ENCODE measurements around the gene SIVA1. TPM values are rescaled to one million over a fixed set of nuclear protein-coding genes. Genes with fewer than 3 reads are reported as not detected.
A peak's percentile ranks its signal among the peaks of the same experiment; 100 is the strongest.

Gene SIVA1
- total RNA-seq, 2 donors from 2014 or later: 111 to 130 TPM

GRCh38 chr14:104794099-104794498, 41.2 kb downstream of the SIVA1 start:
- Histone ChIP-seq H3K36me3 (replicated peaks in 1 of 2; ENCODE audit: insufficient read depth in 1 of 2, low read depth in 2 of 2) (peaks cover 0 to 2% of the 10 kb centered on the region in 2 donors), H3K4me3 (peak overlapping the region; percentile 50 to 56), H3K9me3 (no peaks in the 10 kb centered on the region), H3K27me3 (no peaks in the 10 kb centered on the region), H3K4me1 (peaks cover 69% of the 10 kb centered on the region), H3K27ac (peak overlapping the region; percentile 68 to 81 (median 72))
- intact Hi-C loops (cut with DNase I): no loop called here
- WGBS, 2 donors: 13 to 20% methylated on average over 1 to 15 of the region's 15 CpGs
- no peak for TF ChIP-seq CTCF (IDR thresholded peaks at IDR 0.05)
- no peak for TF ChIP-seq POLR2A (IDR thresholded peaks at IDR 0.05)
- ATAC-seq (no peak), DNase-seq (peak; percentile 31 to 64 (median 56))

GRCh38 chr14:104794631-104794992, 41.7 kb downstream of the SIVA1 start:
- peak in 3 of 4 donors; percentile 56 to 59 (median 57) for DNase-seq
- 1 to 4% methylated on average over 16 of the region's 16 CpGs for WGBS, 2 donors
- Histone ChIP-seq H3K9me3 (no peaks in the 10 kb centered on the region), H3K4me1 (peaks cover 69% of the 10 kb centered on the region), H3K4me3 (peak overlapping the region; percentile 50 to 56), H3K36me3 (replicated peaks in 1 of 2; ENCODE audit: insufficient read depth in 1 of 2, low read depth in 2 of 2) (peaks cover 0 to 2% of the 10 kb centered on the region in 2 donors), H3K27me3 (no peaks in the 10 kb centered on the region), H3K27ac (peak overlapping the region; percentile 68 to 81 (median 72))
- intact Hi-C loops (cut with DNase I): no loop called here
- TF ChIP-seq POLR2A (IDR thresholded peaks at IDR 0.05) (no peak), CTCF (IDR thresholded peaks at IDR 0.05) (peak in 2 of 7 experiments; percentile 18 to 23)
- ATAC-seq: peak; percentile 15

- Histone ChIP-seq H3K27me3 (no peaks in the 10 kb centered on the region), H3K4me1 (peaks cover 73% of the 10 kb centered on the region), H3K9me3 (no peaks in the 10 kb centered on the region), H3K27ac (peak within 1 kb of the TSS; percentile 68 to 89 (median 83)), H3K4me3 (peak within 1 kb of the TSS; percentile 50 to 56), H3K36me3 (replicated peaks in 1 of 2; ENCODE audit: insufficient read depth in 1 of 2, low read depth in 2 of 2) (peaks cover 0 to 2% of the 10 kb centered on the region in 2 donors)
- DNase-seq (peak; percentile 44 to 54 (median 48)), ATAC-seq (peak; percentile 47)
- WGBS, 2 donors: 0% methylated on average over 3 to 58 of the region's 124 CpGs
- intact Hi-C loops (cut with DNase I): no loop called here
- TF ChIP-seq CTCF (IDR thresholded peaks at IDR 0.05) (no peak), POLR2A (IDR thresholded peaks at IDR 0.05) (no peak)
These were observed 42.2 kb downstream of the SIVA1 start, which contains the start of gene AKT1 for GRCh38 chr14:104794993-104795780. Gene AKT1 (minus strand): TSS chr14:104795748. CDS start chr14:104792643, 3,105 bp downstream.

- WGBS, 2 donors: 12 to 49% methylated on average over 7 to 27 of the region's 55 CpGs
- Histone ChIP-seq H3K9me3 (no peaks in the 10 kb centered on the region), H3K4me1 (peaks cover 70% of the 10 kb centered on the region), H3K36me3 (replicated peaks in 1 of 2; ENCODE audit: insufficient read depth in 1 of 2, low read depth in 2 of 2) (no peaks in the 10 kb centered on the region), H3K4me3 (no peak overlapping the region), H3K27ac (peak overlapping the region; percentile 68 to 89 (median 83)), H3K27me3 (no peaks in the 10 kb centered on the region)
- intact Hi-C loops (cut with DNase I): no loop called here
- ATAC-seq: peak; percentile 64
- peak; percentile 51 to 74 (median 71) for TF ChIP-seq POLR2A (IDR thresholded peaks at IDR 0.05)
- TF ChIP-seq CTCF (IDR thresholded peaks at IDR 0.05): no peak
- peak; percentile 56 to 70 (median 62) for DNase-seq
These were observed 43.1 kb downstream of the SIVA1 start for GRCh38 chr14:104795781-104796686.
